ENCODE data around the gene RPS21.

RPS21 gene

DNA sequence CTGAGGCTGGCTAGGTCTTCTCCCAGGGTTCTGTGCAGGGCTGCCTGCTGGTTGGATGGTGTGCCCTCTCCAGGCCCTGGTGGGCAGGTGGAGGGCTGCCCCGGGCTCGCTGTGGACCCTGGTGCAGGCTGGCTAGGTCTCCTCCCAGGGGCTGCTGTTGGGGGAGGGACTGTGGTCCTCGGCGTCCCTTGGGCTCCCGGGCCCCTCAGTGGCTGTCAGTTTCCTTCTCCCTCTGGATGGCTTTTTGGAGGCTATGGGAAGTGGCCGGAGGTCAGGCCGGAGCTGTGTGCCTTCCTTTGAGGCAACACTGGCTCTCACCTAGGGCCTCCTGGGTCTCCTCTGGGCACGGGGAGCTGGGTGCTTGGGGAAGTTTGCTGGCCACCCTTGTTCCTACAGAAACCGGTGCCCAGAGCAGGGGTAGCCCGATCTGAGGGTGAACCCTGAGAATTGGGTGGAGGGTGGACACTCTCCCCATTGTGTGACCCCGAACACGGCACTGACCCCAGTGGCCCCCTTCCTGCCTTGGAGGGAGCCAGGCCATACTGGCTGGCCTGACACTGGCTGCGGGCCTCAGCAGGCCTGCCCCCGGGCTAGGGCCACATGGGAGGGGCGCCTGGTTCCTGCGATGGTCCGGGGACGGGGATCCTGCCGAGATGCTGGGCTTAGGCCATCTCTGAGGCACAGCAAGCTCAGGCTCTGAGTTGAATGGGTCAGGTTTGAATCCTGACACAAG lies 24.0 kb downstream of the RPS21 start:
- no peak for DNase-seq (ENCODE audit: low read depth in 2 of 2)

GRCh38 chr20:62411479-62412193 lies 24.7 kb downstream of the RPS21 start:
- DNase-seq (ENCODE audit: low read depth in 2 of 2): no peak

GRCh38 chr20:62412194-62413024 lies 25.5 kb downstream of the RPS21 start:
- DNase-seq (ENCODE audit: low read depth in 2 of 2): no peak

DNA sequence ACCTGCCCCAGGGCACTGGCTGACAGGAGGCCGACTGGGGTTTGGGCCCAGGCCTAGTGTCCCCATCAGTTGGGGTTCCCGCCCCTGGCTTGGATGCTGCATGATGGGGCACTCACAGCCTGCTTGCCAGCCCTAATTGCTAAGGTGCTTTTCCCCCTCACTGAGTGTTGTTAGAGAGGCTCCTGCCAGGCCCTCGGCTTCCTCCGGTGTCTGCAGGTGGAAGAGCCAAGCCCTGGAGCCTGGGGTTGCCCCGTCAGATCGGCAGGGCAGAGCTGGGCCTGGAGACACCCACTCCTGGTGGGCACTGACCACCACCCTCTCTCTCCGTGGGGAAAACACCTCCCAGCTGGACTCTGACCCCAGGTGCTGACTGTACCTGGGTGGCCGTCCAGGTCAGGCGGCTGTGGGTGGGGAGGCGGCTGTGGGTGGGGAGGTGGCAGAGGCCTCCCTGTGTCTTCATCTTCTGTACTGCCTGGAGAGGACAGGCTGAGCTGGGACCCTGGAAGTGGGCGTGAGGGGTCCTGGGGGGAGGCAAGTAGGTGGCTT lies 26.2 kb downstream of the RPS21 start:
- no peak for DNase-seq (ENCODE audit: low read depth in 2 of 2)

- DNase-seq (ENCODE audit: low read depth in 2 of 2): no peak
Observed at GRCh38 chr20:62413896-62414481, 27.1 kb downstream of the RPS21 start.

DNA sequence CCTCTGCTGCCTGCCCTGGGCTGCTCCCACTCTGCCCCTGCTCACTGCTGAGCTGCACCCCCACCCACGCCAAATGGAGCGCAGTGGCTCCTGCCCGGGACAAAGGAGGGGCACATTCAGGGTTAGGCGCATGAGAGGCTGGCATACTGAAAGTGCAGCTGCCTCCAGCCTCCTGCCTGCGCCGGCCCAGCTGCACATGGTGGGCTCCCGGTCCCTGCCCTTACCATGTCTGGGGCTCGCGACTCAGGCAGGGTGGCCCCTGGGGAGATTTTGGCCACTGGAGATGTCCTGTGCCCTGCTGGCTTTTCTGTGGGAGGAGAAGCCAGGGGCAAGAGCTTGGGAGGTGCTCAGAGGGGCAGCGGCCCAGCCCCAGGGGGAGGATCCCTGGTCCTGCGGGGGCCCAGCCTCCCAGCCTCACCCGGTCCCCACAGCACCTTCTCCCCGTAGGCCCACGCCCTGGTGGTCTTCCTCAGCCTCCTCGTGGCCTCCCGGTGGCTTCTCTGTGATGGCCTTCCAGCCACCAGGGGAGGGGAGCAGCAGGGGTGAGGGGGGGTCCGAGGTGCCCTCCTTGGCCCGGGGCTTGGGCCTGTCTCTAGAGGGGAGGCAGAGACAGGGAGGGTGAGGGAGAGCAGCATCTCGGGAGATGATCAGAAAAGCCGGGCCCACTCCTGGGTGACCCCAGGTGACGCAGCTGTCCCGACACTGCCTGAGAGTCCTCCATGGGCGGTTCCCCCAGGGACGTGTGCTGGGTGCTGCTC lies 28.6 kb downstream of the RPS21 start:
- no peak for DNase-seq (ENCODE audit: low read depth in 2 of 2)

DNA sequence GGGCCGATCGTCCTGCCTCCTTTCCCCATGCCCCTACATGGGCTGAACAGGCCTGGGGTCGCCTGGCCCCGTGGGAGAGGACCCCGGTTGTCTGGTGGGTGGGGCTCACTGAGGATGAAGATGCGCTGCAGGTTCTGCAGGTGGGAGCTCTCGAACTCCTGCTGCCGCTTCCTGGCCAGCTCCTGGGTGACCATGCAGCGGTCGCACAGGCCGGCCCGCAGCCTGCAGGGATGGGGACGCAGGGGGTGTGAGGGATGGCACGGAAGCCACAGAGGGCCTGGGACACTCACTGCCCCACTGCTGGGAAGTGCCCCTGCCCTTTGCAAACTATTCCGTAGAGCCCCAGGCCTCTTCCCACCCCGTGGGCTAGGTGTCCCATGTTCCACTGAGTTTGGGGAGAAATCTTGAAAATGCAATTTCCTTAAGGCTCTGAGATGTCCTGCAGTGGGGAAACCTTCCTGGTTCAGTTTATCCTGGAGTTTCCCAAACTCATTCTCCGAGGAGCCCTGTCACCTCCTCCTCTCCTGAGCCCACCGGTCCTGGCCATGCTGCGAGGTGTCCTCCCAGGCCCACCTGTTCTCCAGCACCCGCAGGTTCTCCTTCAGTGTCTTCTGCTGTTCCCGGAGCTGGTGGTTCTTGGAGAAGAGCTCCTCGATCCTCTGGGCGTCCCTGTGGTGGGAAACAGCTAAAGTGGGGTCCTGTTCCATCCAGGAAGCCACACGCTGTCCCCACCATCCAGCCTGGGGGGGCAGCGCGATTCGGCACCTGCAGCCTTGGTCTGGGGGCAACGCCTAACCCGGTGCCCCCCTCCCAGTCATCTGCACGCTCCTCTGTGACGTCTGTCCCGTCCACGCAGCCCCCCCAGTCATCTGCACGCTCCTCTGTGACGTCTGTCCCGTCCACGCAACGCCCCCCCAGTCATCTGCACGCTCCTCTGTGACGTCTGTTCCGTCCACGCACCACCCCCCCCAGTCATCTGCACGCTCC lies 30.0 kb downstream of the RPS21 start:
- DNase-seq (ENCODE audit: low read depth in 2 of 2): no peak

DNA sequence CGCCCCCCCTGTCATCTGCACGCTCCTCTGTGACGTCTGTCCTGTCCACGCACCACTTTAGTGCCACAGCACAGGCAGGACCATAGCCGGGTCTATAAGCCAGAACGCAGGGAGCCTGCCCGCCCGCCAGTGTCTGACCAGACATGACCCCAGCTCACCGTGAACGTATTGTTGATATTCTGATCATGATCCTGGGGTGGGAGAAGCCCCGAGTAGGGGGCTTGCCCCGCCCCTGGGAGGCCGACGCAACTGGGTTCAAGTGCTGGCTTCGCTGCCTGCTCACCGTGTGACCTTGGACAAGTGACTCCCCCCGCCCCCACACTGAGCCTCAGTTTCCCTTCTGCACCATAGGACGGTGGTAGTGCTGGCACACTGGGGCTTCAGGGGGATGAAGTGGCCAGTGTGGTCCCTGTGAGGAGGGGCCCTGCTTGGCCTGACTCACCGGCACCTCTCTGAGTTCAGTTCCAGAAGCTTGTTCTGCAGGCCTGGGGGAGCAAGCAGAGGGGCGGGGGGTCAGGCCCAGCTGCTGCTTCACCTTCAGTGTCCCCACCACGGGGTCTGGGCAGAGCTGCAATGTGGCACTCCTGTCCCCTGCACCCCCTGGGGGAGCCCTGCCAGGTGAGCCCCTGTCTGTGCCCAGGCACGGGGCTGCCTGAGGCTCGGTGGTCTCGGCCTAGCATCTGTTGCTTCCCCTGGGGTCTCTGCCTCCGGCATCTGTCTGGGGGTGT lies 31.2 kb downstream of the RPS21 start:
- no peak for DNase-seq (ENCODE audit: low read depth in 2 of 2)

- no peak for DNase-seq (ENCODE audit: low read depth in 2 of 2)
Observed at GRCh38 chr20:62418709-62419487, 32.0 kb downstream of the RPS21 start.

DNA sequence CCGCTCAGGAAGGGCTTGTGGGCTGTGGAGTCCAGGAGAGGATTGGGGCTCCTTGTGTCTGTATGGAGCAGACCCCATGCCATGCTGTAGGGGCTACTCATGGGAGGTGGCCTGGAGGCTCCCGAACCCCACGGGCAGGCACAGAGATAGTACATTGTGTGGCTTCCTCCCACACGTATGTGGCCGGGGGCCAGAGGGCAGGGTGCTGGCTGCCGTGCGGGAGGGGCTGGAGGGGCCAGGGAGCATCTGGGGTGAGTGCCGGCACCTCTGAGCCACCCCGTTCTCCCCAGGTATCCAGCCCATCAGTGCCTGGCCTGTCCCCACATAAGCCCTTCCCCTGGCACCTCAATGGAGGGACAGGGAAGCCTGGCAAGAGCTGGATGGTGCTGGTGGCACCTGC lies 32.9 kb downstream of the RPS21 start:
- DNase-seq (ENCODE audit: low read depth in 2 of 2): no peak

- no peak for DNase-seq (ENCODE audit: low read depth in 2 of 2)
Observed at GRCh38 chr20:62420846-62421715, 34.2 kb downstream of the RPS21 start.

DNA sequence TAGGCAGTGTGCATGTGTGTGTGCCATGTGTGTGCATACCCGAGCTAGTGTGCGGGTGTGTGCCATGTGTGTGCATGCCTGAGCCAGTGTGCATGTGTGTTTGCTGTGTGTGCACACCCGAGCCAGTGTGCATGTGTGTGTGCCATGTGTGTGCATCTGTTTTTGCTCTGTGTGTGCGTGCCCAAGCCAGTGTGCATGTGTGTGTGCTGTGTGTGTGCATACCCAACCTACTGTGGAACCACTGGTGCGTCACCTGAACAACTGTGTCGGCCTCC lies 34.8 kb downstream of the RPS21 start:
- DNase-seq (ENCODE audit: low read depth in 2 of 2): no peak

DNA sequence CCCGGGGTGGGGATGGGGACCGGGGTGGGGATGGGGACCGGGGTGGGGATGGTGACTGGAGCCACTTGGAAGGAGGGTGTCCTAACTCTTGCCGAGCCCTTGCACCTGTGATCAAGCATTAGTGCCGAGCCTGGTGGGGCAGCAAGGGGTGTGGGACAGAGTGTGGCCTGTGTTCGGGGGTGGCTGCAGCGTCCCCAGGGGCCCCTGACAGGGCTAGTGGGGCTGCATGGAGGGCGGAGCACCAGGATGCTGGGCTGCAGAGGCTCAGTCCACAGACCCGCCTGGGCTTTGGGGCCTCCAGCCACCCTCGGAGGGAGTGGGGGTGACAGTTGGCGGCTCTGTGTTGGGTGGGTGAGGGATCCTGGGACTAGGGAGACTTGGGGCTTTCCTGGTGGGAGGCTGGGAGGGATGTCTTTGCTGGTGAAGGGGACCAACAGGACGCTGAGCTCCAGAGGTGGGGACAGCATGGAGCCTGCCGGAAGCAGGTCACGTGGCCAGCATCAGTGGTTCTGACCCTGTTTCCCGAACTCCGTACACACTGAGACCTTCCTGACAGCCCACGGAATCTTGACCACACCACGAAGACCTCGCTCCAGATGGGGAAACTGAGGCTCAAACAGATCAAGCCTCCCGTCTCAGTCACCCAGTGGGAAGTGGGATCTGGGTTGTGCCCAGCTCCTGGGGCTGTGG lies 35.9 kb downstream of the RPS21 start:
- DNase-seq (ENCODE audit: low read depth in 2 of 2): no peak

DNA sequence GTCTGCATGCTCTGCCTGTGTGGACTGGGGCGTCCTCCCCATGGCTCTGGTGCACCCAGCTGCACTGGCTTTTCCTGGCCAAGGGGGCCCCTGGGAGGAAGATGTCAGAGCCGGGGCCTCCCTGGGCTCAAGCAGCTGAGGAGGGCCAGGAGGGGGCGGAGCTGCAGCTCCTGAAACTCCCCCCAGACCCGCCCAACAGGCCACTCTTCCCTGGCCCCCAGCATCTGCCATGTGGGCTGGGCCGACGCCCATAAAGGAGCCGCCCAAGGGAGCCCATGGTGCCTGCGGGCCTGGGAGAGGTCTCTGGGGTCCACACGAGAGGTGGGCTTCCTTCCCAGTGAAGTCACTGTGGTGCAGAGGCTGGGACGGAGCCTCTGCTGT lies 36.4 kb downstream of the RPS21 start:
- no peak for DNase-seq (ENCODE audit: low read depth in 2 of 2)

- no peak for DNase-seq (ENCODE audit: low read depth in 2 of 2)
Observed at GRCh38 chr20:62424249-62425107, 37.6 kb downstream of the RPS21 start.

Data from activated CD4-positive, alpha-beta T cell treated with anti-CD3 and anti-CD28 coated beads for 24 hours (primary cell).